NCI-H82 treated with DMSO at 0.1 percent for 48 hours (cell line): ENCODE data around the gene TLCD1.

Source experiments
- DNase-seq: peaks from one replicate; lab custom pipeline; 2025; ENCODE audit not compliant: unreplicated experiment; lab: John Stamatoyannopoulos, UW

The TLCD1 gene

DNA sequence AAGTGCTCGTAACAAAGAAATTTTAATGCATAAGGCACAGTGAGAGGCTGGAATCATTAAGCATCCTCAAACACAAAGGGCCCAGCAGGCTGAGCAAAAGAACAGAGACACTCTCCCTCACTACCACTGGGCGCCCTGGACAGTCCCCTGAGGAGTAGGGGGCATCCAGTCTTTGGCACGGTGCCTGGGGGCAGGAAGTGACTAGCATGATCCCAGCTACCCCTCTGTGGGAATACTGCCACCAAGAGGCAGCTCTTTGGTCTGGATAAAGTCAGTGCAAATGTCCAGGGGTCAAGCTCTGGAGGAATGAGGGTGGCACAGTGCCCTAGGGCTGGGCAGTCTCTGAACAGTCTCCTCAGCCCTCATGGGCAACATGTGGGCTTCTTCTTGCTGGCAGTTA lies 11.8 kb downstream of the TLCD1 start:
- no peak for DNase-seq

DNA sequence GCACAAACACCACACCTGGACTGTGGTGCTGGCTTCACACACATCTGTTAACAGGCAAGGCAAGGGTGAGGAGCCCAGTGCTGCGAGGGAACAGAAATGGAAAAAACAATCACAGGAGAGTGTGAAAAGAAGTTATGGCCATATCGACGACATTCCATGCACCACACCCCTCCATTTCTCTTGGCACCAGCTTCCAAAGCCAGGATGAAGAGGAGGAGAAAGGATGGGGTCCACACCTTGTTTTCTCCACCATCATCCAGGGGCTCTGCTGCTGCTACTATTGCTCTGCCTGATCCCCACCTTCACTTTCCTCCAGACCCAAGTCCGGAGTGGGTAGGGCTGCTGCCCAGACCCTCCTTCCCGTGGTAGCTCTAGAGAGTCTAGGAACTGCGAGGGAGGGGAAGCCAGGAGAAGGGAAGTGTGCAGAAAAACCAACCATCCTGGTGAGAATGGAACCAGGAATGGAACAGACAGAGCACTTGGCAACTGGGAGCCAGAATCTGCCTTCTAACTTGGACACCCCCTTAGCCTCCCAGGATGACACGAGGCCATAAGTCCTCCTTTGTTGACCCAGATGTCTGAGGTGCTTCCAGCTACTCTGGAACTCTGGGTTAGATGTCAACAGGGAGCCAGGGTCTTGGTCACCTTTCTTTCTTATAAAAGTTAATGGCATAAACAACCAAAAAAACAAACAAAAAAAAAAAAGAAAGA lies 13.2 kb downstream of the TLCD1 start:
- no peak for DNase-seq

DNA sequence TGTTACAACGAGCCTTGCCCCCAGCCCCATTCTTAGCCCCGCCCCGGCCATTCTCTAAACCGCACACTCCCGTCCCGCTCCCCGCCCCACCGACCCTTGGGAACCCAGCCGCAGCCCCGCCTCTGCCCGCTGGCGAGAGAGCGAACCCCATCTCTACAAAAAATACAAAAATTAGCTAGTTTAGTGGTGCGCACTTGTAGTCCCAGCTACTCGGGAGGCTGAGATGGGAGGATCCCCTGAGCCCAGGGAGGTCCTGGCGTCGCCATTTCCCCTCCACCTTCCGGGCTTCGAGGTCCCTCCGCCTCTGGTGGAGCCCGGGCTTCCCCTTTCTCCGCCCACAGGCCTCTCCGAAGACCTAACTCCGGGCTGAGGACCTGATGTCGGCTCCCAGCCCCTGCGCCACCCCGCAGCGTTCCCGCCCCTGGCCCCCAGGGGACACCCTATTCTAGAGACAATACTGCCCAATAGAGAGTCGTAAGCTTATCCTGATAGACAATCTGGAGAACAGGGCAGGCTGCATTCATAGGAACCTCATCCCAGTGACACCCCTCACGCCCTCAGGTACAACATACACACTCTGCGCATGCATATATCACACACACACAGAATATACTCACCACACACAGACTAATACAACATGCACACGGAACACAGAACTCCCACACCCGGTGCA lies 13.9 kb downstream of the TLCD1 start:
- DNase-seq = peak; percentile 23

DNA sequence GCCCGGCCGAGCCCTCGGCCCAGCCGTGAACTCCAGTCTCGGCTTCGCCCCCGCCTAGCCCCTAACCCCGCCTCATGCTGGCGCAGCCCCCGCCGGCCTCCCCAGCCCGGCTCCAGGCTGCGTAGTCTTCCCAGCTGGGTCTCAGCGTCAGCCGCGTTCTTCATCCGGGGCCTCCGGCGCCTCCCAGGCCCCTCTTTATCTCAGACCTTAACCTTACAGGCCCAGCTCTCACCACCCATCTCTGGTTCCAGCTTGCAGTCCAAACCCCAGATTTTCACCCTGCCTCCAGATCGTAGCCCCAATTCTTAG lies 14.4 kb downstream of the TLCD1 start, which contains the start of gene PROCA1:
PROCA1 (minus strand) TSS at position 166 of the 309 bp plus-strand sequence. CDS start 228 bp downstream, outside the sequence.
- DNase-seq = no peak

DNA sequence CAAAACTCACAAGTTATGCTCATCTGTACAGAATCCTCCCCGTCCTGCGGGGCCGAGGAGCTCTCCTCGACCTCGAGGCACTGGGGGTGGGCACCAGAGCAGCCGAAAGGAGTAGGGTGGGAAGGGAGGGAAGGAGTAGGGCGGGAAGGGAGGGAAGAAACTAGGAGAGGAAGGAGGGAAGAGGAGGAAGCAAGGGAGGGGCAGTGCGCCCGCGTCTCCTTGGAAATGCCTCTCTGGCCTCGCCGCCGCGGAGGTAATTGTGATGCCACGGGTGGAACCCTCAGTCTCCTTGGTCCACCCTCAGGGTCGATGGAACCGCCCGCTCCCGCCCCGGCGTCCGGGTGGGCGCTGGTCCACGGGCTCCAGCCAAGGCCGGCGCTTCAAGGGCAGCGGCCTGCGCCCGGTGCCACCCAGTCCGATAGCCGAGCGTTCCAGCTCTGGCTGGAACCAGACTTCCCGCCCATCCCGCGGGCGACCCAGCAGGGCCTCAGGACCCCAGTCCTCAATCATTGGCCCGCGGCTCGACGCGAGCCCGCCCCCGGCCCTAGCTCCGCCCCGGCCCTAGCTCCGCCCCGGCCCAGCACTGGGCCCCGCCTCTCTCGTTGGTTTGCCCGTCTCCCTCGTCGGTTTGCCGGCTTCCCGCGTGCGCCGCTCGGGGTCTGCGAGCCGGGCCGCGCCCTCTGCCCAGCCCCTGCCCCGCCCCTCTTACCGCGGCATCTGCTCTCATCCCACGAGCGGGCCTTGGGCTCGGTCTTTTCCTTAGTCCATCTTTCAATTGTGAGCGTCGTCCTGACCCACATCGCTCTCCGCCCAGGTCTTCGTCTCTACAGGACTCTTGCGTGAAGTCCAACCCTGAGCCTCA lies 14.9 kb downstream of the TLCD1 start:
- peak; percentile 94 for DNase-seq

DNA sequence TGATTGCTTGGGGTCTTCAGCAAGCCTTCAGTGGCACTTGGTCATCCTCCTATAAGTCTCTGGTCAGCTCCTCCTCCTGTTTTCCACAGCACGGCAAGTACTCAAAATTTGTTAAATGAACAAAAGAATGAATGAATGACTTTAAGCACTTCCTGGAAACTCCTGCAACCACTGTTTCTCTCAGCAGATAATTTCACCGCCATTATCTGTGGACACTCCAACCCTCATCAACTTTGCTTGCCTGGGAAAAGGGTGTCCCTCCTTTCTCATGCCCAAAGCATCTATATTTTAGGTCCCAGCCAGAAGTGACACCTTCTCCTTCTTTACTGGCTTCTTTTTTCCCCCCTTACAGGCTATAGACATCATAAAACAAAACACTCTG lies 18.7 kb downstream of the TLCD1 start:
- DNase-seq = no peak

DNA sequence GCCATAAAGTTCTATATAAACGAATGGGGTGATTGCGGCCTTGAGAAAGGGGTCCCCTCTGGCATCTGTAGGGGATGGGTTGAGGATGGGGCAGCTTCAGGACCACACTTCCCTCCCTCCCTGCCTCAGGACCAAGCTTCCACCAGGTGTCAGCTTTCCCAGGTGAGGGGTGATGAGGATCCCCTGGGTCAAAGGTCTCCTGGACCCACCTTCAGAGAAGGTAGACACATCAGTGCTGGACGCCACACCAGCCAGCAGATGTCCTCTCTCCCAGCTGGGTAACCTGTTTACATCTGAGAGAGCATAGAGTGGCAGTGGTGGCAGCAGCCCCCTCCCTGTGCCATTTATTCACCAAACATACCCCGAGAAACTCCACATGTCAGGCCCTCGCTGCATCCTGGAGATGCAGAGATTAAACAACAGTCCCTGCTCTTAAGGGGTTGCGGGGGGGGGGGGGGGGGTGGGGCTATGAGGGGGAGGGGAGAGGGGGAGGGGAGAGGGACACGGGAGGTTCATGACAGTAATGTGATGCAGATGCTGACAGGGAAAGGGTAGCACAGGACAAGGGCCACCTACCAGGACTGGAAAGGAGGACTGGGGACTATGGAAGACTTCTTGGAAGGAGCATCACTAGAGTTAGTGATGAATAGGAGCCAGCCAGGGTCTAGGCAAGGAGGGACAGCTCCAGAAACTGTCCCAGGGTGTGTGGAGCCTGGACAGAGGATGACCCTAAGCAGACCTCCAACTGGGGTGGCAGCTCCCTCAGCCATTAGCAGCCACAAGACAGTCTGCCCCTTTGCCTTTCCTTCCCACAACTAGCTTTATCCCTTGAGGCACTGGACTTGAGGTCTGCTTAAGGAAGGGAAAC lies 19.3 kb downstream of the TLCD1 start:
- DNase-seq = no peak

DNA sequence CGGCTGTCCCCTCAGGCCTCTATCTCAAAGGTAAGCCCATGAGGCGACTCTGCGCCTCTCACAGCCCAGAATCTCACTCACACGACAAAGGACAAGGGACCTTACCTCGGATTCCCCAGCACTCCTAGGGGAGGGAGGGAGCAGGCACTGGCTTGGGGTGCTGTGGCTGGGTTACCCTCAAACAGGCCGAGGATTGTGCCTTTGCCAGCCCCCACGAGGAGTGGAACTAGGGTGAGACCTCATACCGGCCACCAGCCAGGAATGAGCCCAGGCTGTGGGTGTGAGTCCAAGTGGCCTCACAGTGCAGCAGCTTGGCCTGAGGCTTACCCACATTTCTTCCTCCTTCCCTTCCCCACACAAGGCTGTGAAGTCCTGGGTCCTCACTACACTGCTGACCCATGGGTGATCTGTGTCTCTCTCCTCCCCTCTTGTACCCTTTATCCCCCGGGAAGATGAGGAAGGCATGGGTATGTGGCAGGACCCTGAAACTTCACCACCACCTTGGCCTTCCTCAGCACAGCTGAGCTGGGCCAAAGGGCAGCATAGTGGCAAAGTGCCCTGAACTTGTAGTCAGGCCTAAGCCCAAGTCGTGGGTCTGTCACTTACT lies 20.2 kb downstream of the TLCD1 start:
- DNase-seq = no peak

DNA sequence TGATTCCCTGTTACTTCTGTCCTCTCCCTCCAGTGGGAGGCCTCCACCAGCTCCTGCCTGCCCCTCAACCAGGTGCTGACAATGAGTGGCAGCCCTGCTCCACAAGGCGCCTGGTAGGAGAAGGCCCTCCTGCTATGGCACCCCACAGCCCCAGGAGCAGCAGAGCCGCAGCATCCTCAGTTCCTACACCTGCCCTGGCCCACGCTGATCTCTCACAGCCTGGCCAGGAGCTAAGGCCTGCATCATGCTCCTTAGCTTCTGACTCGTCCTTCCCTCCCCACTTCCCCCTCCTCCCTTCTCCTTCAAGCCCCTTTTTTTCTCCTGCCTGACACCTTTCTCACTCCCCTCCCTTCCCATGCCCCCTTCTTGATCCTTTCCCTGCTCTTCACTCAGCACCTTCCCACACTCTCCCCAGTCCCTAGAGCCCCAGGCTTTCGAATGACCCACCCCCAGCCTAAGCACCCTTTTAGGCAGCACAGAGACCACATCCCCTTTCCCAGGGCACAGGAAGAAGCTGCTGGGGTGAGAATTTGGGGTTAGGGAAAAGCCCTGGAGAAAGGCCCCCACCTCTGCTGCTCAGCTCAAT lies 20.9 kb downstream of the TLCD1 start:
- DNase-seq = no peak

DNA sequence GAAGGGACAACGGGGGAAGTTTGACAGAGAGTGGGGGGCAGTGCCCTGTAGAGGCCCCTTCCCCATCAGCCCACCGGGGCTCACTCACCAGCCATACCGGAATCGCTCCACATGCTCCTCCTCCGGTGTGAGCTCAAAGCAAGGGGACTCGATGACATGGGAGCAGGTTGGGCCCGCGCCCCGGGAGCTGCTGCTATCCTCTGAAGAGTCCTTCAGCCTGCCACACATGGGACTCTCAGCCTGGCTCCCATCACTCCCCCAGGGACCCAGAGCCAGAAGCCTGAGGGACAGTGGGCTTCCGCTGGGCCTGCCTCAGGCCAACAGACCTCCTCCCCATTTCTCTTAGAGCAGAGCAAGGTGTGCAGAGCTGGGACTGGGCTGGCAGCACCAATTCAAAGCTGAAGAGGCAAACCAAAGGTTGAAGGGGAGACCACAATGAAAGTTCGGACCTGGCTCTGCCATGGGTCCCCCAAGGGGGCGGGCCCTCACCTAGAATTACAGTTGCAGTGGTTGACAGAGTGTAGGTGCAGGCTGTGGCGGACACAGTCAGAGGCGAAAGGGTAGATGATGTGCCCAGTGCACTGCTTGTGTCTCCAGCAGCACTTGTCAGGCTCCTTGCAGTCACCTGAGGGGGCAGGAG lies 21.7 kb downstream of the TLCD1 start:
- DNase-seq = no peak

DNA sequence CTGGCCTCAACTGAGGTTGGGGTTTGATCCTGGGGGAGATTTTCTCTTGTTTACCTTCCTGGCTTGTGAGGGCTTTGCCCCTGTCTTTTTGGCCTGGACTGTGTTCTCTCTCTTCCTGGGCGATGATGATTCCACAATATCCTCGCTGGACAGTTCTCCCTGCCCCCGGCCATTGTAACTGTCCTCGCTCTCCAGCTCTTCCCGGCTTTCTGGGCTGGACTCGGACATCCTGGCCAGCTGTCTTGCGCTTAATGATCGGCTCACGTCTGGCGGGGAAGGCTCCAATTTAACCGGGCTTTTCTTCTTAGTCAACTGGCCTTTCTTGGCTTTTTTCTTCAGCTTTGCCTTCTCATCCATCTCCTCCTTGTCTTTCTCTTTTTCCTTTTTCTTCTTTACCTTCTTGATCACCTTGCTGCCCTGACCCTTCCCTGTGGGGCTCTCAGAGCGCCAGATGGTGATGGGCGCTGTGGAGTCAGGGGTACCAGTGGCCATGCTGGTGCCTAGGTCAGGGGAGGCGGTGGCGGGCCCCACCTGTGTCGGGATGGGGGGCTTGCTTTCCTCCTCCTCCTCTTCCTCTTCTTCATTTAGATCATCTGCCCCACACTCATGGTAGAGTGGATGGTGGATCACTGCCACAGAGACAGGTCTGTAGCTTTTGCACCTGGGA lies 22.3 kb downstream of the TLCD1 start:
- DNase-seq = no peak

DNA sequence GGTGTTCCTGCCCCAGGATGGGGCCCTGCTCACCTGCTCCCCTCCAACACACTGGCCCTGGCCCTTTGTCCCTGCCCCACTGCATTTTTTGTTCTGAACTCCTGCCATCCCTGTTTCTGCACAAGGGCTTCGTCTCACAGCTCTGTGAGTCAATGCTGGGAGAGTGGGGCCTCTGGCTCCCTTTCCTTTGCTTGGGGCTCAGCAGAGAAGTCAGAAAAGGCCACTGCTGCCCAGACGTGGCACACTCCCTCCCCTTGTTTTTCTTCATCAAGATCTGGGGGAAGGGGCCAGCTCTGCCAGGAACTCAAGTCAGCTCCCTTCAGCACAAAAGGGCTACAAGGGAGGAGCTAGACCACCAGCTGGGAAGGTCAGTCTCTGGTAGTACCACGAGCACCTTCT lies 23.3 kb downstream of the TLCD1 start:
- no peak for DNase-seq

DNA sequence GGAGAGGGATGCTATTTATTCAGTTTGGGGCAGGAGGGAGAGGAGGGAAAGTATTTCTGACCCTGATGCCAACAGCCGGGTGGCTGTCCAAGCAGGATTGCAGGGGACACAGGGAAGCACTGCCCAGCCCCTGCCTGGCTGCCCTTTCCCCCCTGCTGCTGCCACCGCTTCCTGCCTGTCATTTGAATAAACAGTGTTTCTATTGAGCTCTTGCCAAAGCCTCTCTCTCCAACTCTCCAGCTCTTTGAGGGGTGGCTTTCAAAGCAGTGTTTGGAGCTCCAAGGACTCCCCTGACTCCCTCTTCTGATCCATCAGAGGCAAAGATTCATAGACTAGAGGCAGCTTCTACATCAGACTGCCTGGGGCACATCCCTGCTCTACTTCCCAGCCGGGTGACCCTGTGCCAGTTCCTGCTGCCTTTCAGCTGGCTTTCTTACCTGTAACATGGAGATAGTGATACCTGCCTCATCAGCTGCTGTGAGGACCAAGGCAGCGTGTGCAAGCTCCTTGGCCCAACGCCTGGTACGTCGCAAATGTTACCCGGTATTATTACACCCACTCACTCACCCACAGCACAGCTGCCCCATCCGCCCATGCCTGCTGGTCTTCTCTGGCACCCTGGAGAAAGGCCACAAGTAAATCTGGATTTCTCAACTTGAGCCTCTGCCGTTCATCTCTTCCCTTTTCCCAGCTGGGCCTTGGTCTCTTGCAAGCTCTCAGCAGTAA lies 23.8 kb downstream of the TLCD1 start:
- DNase-seq = no peak

DNA sequence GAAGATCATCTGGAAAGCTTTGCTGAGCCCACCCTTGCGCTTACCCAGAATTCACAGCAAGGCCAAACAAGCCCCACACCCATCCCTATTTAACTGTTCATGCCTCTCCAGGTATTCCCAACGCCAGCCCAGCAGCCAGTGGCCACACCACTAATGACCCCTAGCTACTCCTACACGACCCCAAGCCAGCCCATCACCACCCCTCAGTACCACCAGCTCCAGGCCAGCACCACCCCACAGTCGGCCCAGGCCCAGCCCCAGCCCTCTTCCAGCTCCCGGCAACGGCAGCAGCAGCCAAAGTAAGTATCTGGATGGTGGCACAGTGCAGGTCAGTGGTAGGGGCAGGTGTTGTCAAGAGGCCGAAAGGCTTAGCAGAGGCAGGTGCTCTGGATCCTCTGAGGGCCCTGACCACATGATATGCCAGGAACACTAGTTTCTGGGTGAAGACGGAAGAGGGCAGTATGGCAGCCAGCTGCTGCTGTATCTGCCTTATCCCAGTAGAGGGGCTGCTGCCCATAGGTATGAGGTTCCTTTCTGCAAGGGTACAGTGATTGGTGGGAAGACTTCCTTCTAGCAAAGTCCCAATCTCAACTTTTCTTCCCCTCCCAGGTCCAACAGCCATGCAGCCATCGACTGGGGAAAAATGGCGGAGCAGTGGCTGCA lies 25.1 kb downstream of the TLCD1 start:
- DNase-seq = no peak

DNA sequence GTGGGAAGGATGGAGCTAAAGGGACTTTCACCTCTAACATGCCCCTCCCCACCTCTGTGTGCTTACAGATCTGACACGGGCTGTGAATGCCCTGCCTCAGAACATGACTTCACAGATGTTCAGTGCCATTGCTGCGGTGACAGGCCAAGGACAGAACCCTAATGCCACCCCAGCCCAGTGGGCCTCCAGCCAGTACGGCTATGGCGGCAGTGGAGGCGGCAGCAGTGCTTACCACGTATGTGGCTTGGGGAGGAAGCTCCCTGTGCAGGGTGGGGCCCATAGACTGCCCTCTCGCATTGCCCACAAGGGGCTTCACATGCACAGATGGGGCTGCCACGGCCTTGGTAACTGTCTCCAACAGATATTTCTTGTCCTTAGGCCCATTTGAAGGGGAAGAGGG lies 25.8 kb downstream of the TLCD1 start:
- DNase-seq = no peak

DNA sequence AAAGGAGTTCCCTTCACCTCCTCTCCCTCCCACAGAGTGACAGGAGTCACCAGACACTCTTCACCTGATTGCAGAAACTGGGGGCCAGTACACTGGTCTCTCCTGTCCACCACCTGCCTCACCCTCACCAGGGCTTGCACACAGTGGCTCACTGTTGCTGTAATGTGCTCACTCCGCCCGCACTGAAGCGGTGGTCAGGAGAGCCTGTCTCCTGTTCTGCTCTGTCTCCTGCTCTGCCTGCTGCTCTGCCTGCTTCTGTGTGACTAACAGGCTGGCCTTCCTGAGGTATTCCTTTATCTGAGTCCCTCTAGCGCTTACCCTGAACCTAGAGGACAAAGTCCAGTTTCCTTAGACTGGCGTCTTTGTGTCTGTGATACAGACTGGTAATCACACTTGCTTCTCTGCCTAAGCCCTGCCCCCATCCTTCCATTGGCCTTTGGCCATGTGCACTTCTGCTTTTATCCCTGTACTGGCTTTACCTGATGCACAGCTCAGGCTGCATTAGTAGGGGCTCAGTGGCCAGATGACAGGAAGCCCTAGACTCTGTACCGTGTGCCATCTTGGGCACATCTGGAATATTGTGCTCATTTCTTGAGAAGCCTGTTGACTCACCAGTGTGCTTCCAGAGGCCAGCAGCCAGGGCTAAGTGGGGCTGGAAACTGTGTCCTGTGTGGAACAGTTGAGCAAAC lies 27.6 kb downstream of the TLCD1 start:
- DNase-seq = no peak

DNA sequence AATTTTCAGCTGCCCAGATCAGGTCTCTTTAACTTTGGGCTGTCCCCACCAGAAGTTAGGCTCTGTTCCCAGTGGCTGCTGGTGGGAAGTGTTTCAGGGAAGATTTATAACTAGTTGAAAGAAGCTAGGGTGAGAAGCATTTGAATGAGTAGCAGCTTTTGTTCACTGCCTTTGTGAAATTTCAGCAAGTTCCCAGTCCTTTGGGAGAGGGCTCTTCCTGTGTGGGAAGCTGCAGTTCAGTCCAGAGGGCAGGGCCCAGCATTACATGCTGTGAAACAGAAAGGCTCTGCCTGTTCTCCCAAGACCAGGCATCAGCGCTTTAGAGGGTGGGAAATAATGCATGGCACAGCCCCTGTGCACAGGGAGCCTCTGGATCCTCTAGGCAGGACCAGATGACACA lies 32.2 kb downstream of the TLCD1 start:
- DNase-seq = no peak

DNA sequence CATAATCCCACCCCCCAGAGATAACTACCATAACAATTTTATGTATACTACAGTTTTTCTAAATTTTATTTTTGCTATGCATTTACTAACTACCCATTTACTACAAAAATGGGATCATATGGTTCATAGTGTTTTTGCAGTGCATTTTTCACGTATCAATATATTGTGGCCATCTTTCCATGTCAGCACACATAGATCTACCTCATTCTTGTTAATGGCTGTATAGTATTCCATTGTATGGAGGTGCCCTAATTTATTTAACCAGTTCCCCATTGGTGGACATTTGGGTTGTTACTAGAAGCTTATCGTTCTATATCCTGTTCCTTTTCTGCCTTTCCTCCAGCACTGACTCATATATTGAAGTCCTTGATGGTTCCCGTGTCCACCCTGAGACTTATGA lies 37.0 kb downstream of the TLCD1 start:
- DNase-seq = no peak
